Measurements from ENCODE around the gene CDH4. TPM values are rescaled to one million over a fixed set of nuclear protein-coding genes. Genes with fewer than 3 reads are reported as not detected.

CDH4 gene
- total RNA-seq, 1 experiment from 2014 or later: 25.0 TPM

DNA sequence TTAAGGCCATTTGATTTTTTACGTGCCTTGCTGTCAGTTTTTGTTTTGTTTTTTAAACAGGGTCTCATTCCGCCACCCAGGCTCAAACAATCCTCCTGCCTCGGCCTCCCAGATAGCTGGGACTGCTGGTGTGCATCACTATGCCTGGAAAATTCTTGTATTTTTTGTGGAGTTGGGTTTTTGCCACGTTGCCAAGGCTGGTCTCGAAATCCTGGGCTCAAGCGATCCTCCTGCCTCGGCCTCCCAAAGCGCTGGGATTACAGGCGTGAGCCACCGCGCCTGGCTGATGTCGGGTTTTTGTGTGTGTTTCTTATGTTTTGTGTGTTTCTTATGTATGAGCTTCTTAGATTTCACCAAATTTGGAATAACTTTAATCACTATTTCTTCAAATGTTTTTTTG lies 708.8 kb downstream of the CDH4 start:
- no peak for TF ChIP-seq CTCF (IDR thresholded peaks at IDR 0.05; ENCODE audit: unreplicated experiment)
- Mint-ChIP-seq H3K4me3 (ENCODE audit: unreplicated experiment) (no peak overlapping the region), H3K36me3 (ENCODE audit: insufficient read depth, unreplicated experiment) (no peaks in the 10 kb centered on the region), H3K4me1 (ENCODE audit: insufficient read depth, unreplicated experiment) (no peaks in the 10 kb centered on the region), H3K27me3 (ENCODE audit: insufficient read depth, unreplicated experiment) (peaks cover 35% of the 10 kb centered on the region), H3K27ac (ENCODE audit: low read depth, unreplicated experiment) (no peak overlapping the region), H3K9me3 (ENCODE audit: unreplicated experiment) (no peaks in the 10 kb centered on the region)
- POLR2A ChIA-PET: no interaction called here
- DNase-seq (ENCODE audit: unreplicated experiment): no peak
- no TSS peak for BruUV-seq (replicated peaks)
- CTCF ChIA-PET: no interaction called here
- intact Hi-C loops (cut with micrococcal nuclease): no loop called here

GRCh38 chr20:61963149-61963548 lies 711.1 kb downstream of the CDH4 start:
- DNase-seq (ENCODE audit: unreplicated experiment): no peak

DNA sequence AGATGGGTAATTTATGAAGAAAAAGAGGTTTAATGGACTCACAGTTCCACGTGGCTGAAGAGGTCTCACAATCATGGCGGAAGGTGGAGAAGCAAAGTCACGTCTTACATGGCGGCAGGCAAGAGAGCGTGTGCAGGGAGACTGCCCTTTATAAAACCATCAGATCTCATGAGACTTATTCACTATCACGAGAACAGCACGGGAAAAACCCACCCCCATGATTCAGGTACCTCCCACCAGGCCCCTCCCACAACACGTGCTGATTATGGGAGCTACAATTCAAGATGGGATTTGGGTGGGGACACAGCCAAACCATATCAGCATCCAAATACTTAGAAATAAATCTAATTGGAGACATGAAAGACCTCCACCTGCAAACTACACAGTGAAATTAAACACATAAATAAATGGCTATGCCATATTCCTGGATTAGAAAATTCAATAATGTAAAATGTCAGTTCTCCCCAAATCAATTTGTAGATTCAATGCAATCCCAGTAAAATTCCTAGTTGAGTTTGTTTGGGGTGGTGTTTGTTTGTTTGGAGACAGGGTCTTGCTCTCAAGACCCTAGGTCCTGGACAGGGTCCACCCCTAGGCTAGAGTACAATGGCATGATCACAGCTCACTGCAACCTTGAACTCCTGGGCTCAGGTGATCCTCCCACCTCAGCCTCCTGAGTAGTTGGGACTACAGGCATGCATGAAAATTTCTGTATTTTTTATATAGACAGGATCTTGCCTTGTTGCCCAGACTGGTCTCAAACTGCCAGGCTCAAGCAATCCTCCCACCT lies 712.0 kb downstream of the CDH4 start:
- DNase-seq (ENCODE audit: unreplicated experiment): no peak
- ChIA-PET CTCF (no interaction called here), POLR2A (no interaction called here)
- Mint-ChIP-seq H3K4me1 (ENCODE audit: insufficient read depth, unreplicated experiment) (no peaks in the 10 kb centered on the region), H3K27ac (ENCODE audit: low read depth, unreplicated experiment) (no peak overlapping the region), H3K36me3 (ENCODE audit: insufficient read depth, unreplicated experiment) (no peaks in the 10 kb centered on the region), H3K27me3 (ENCODE audit: insufficient read depth, unreplicated experiment) (peaks cover 14% of the 10 kb centered on the region), H3K9me3 (ENCODE audit: unreplicated experiment) (no peaks in the 10 kb centered on the region), H3K4me3 (ENCODE audit: unreplicated experiment) (no peak overlapping the region)
- intact Hi-C loops (cut with micrococcal nuclease): no loop called here
- no peak for TF ChIP-seq CTCF (IDR thresholded peaks at IDR 0.05; ENCODE audit: unreplicated experiment)
- BruUV-seq (replicated peaks): no TSS peak

More at GRCh38 chr20:61963149-61963548, 711.1 kb downstream of the CDH4 start:
- POLR2A ChIA-PET: no interaction called here
- CTCF ChIA-PET: no interaction called here
- peaks cover 14% of the 10 kb centered on the region for H3K27me3 Mint-ChIP-seq (ENCODE audit: insufficient read depth, unreplicated experiment)
- intact Hi-C loops (cut with micrococcal nuclease): no loop called here
- no peaks in the 10 kb centered on the region for H3K9me3 Mint-ChIP-seq (ENCODE audit: unreplicated experiment)
- H3K4me3 Mint-ChIP-seq (ENCODE audit: unreplicated experiment): no peak overlapping the region
- H3K27ac Mint-ChIP-seq (ENCODE audit: low read depth, unreplicated experiment): no peak overlapping the region
- BruUV-seq (replicated peaks): no TSS peak
- no peaks in the 10 kb centered on the region for H3K4me1 Mint-ChIP-seq (ENCODE audit: insufficient read depth, unreplicated experiment)
- TF ChIP-seq CTCF (IDR thresholded peaks at IDR 0.05; ENCODE audit: unreplicated experiment): no peak
- H3K36me3 Mint-ChIP-seq (ENCODE audit: insufficient read depth, unreplicated experiment): no peaks in the 10 kb centered on the region

GRCh38 chr20:61964675-61965605 lies 712.9 kb downstream of the CDH4 start:
- Mint-ChIP-seq H3K4me1 (ENCODE audit: insufficient read depth, unreplicated experiment) (no peaks in the 10 kb centered on the region), H3K36me3 (ENCODE audit: insufficient read depth, unreplicated experiment) (no peaks in the 10 kb centered on the region), H3K27me3 (ENCODE audit: insufficient read depth, unreplicated experiment) (peaks cover 14% of the 10 kb centered on the region), H3K4me3 (ENCODE audit: unreplicated experiment) (no peak overlapping the region), H3K27ac (ENCODE audit: low read depth, unreplicated experiment) (no peak overlapping the region), H3K9me3 (ENCODE audit: unreplicated experiment) (no peaks in the 10 kb centered on the region)
- BruUV-seq (replicated peaks): no TSS peak
- intact Hi-C loops (cut with micrococcal nuclease): no loop called here
- DNase-seq (ENCODE audit: unreplicated experiment): no peak
- TF ChIP-seq CTCF (IDR thresholded peaks at IDR 0.05; ENCODE audit: unreplicated experiment): no peak
- POLR2A ChIA-PET: no interaction called here
- CTCF ChIA-PET: no interaction called here

Measured in MCF 10A (cell line).